ENCODE results near the gene GUCY2F.

Gene GUCY2F

GRCh38 chrX:109481986-109482385, at the start of gene GUCY2F:
Gene GUCY2F, minus strand, starts transcription at chrX:109482086. Its CDS starts 6,150 bp downstream, at chrX:109475936.
- Histone ChIP-seq H3K4me3 (no peak within 1 kb of the TSS), H3K27ac (no peak within 1 kb of the TSS)
- no peak for DNase-seq (ENCODE audit: low spot score)
- TF ChIP-seq, protein P1, sequence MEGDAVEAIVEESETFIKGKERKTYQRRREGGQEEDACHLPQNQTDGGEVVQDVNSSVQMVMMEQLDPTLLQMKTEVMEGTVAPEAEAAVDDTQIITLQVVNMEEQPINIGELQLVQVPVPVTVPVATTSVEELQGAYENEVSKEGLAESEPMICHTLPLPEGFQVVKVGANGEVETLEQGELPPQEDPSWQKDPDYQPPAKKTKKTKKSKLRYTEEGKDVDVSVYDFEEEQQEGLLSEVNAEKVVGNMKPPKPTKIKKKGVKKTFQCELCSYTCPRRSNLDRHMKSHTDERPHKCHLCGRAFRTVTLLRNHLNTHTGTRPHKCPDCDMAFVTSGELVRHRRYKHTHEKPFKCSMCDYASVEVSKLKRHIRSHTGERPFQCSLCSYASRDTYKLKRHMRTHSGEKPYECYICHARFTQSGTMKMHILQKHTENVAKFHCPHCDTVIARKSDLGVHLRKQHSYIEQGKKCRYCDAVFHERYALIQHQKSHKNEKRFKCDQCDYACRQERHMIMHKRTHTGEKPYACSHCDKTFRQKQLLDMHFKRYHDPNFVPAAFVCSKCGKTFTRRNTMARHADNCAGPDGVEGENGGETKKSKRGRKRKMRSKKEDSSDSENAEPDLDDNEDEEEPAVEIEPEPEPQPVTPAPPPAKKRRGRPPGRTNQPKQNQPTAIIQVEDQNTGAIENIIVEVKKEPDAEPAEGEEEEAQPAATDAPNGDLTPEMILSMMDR (IDR thresholded peaks at IDR 0.05), result no peak

DNA sequence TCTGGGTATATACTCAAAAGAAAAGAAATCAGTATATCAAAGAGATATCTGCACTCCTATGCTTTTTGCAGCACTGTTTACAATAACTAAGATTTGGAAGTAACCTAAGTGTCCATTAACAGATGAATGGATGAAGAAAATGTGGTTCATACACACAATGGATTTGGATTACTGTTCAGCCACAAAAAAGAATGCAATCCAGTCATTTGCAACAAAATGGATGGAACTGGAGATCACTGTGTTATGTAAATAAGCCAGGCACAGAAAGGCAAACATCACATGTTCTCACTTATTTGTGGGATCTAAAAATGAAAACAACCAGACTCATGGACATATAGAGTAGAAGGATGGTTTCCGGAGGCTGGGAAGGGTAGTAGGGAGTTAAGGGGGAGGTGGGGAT, 37.1 kb upstream of the GUCY2F start:
- DNase-seq (ENCODE audit: low spot score), result no peak
- TF ChIP-seq, protein P1 (IDR thresholded peaks at IDR 0.05), result no peak
- Histone ChIP-seq H3K4me3 (no peak overlapping the region), H3K27ac (no peak overlapping the region)

DNA sequence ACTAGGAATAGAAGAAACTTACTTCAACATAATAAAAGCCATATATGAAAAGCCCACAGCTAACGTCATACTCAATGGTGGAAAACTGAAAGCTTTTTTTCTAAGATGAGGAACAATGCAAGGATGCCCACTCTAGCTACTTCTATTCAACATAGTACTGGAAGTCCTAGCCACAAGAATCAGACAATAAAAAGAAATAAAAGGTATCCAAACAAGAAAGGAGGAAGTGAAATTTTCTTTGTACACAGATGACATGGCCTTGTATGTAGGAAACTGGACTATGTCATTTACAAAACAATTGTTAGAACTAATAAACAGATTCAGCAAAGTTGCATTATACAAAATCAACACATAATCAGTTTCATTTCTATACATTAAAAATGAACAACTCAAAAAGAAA, 29.2 kb upstream of the GUCY2F start:
- H3K27ac ChIP-seq, result no peak overlapping the region
- H3K4me3 ChIP-seq, result no peak overlapping the region
- TF ChIP-seq, protein P1 (IDR thresholded peaks at IDR 0.05), result no peak
- no peak for DNase-seq (ENCODE audit: low spot score)

DNA sequence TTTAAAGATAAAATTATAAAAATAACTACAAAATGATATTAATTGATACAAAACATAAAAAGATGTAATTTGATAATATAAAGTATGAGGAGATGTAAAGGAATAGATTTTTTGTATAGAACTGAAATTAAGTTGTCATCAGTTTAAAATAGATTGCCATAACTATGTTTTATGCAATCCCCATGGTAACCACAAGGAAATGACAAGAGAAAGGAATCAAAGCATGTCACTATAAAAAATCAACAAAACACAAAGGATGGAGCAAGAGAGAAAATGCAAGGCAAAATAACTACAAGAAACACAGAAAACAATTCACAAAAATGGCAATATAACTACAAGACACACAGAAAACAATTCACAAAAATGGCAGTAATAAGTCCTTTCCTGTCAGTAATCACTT, 27.0 kb upstream of the GUCY2F start:
- Histone ChIP-seq H3K27ac (no peak overlapping the region), H3K4me3 (no peak overlapping the region)
- DNase-seq (ENCODE audit: low spot score), result no peak
- TF ChIP-seq, protein P1 (IDR thresholded peaks at IDR 0.05), result no peak

DNA sequence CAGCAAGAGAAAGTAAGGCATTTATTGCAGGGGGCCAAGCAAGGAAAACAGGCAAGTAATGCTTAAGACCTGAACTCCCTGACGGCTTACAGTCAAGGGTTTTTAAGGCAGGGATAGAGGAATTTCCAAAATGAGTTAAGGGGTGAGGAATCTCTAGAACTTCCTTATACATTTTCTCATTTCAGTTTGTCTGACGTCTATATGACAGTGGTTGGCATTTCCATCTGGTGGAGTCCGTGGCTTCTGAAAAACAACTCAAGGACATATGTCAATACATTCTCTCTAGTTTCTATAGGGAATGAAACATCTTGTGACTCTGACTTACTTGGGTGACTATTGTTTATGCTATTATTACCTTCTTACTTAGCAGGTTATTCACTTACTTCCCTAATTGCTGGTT, 19.3 kb upstream of the GUCY2F start:
- no peak for DNase-seq (ENCODE audit: low spot score)
- TF ChIP-seq, protein P1 (IDR thresholded peaks at IDR 0.05), result no peak

DNA sequence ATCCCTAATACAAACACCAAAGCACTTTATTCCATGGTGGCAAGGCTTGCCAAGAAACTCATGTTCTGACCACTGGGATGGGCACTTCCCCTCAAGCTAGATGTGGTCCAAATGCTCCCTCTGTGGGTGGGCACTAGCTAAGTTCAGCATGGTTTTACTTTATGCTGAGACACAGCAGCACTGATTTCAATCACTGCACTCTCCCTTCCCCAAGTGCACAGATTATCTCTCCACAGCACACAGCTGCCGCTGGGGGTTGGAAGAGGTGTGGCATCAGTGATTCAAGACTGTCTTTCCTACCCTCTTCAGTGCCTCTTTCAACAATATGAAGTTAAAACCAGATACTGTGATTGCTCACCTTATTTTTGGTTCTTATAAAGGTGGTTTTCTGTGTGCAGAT, 16.5 kb upstream of the GUCY2F start:
- H3K4me3 ChIP-seq, result no peak overlapping the region
- TF ChIP-seq, protein P1 (IDR thresholded peaks at IDR 0.05), result no peak
- H3K27ac ChIP-seq, result no peak overlapping the region
- no peak for DNase-seq (ENCODE audit: low spot score)

More for the DNA sequence above, 19.3 kb upstream of the GUCY2F start:
- Histone ChIP-seq H3K27ac (no peak overlapping the region), H3K4me3 (no peak overlapping the region)

DNA sequence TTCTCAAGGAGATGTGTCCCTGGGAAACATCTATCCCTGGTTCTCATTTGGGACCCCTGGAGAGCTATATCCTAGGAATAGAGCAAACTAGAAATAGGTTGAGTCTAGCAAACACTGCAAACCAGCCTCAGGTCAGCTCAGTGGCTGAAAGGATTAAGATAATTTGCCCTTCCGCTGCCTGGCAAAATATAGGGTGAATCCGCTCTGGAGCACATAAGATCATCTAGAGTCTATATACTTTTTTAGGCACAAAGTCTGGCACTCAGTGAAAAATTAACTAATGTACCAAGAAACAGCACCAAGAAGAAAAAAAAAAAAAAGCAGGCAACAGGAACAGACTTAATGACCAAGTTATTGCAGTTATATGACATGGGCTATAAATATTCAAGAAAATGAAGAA, 7.3 kb upstream of the GUCY2F start:
- no peak for DNase-seq (ENCODE audit: low spot score)
- H3K27ac ChIP-seq, result no peak overlapping the region
- TF ChIP-seq, protein P1 (IDR thresholded peaks at IDR 0.05), result no peak
- H3K4me3 ChIP-seq, result no peak overlapping the region
